Inferior parietal cortex (tissue), 1 donor: ENCODE data around the gene UPK3BL1.
"Not testable (repeated sequence)": the region's sequence is repeated elsewhere in the genome, so short reads cannot be mapped to it uniquely, and the experiment has no call there.

ENCODE experiments used
- DNase-seq: peaks from one replicate; pipeline ENCODE4 v3.0.0-alpha.2; 2016; ENCODE audit errors: extremely low spot score

UPK3BL1 gene, protein sequence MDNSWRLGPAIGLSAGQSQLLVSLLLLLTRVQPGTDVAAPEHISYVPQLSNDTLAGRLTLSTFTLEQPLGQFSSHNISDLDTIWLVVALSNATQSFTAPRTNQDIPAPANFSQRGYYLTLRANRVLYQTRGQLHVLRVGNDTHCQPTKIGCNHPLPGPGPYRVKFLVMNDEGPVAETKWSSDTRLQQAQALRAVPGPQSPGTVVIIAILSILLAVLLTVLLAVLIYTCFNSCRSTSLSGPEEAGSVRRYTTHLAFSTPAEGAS

DNA sequence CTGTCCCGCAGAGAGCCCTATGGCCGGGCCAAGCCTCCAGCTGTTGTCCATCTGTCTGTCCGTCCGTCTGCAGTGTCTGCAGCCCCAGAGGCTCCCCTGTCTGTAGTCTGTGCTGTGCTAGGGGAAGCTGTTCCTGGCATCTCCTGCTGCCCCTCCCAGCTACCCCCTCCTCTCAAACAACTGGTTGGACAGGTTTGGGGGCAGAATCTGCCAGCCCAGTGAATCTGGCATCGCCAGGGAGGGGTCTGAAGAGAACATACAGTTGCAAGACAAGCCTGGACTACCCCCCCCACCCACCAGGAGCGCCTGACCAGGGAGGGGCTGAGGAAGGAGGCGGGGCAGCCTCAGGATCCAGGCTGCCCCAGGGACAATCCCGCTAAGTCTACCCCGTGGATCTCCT lies at the start of gene UPK3BL1:
Gene UPK3BL1, minus strand, starts transcription at position 101 of the 400 bp plus-strand sequence. Its CDS starts 50 bp downstream, at position 51.
- not testable (repeated sequence) for DNase-seq

DNA sequence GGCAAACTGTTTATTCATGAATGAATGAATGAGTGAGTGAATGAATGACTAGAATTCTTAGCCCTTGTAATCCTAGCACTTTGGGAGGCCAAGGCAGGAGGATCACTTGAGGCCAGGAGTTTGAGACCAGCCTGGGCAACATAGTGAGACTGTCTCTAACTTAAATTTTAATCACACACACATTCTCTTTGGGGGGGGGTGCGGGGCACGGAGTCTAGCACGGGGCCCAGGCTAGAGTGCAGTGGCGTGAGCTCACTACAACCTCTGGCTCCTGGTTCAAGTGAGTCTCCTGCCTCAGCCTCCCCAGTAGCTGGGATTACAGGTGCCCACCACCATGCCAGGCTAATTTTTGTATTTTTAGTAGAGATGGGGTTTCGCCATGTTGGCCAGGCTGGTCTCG lies 48.0 kb upstream of the UPK3BL1 start:
- not testable (repeated sequence) for DNase-seq

DNA sequence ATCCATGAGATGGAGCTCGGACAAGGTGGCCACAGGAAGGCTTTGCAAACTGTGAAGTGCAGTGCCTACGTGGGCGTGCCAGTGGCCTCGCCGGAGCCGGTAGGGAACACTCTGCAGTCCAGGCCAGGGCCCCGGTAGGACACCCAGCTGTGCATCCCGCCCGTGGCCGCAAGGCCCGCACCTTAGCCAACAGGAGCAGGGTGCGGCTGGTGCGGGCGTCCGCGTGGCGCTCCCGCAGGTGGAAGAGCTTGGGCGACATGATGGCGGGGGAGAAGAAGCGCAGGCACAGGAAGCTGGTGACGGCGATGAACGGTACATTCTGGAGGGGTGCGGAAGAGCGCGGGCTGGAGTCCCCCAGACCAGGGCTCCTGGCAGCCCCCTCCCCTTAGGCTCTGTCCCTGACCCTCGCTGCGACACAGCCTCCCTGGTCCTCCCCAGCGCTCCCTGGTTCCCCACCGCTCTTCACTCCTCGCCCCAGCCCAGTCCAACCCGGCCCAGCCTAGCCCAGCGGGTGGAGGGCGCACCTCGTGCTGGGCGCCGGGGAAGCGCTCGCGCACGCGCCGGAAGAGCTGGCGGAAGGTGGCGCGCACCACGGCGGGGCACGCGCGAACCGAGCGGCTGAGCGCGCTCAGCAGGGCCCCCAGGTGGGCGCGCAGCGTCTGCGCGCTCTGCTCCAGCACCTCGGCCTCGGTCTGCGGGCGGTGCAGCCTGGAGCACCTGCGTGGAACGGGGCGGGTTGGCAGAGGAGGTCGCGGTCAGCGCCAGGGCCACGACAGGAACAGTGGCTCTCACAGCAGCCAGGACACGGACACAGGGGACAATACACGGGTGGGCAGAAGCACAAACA lies 47.1 kb upstream of the UPK3BL1 start:
- not testable (repeated sequence) for DNase-seq

DNA sequence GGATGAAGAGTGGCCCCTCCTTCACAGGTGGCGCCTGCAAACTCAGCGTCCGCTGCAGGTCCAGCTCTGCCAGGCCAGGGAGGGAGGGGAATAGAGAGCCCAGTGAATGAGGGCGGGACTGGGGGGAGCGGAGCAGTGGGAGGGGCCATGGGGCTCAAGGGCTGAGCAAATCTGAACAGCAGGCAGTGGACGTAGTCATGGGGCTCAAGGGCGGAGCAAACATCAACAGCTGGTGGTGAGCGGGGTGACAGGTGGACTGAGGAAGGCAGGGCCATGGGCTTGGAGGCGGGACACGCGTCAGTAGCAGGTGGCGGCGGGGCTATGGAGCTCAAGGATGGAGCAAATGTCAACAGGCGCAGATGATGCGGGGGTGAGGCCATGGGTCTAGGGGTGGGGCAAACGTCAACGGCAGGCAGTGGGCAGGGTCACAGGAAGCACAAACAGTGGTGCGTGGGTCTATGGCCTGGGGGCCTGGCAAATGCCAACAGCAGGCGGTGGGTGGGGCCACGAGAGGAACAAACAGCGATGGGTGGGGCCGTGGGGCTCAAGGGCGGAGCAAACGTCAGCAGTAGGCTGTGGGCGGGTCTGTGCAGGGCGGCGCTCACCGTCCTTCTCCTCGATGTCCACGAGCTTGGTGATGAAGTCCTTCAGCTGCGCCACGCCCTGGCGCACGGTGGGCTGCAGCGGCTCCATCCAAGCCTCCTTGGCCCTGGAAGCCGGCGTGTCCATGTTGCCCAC lies 45.9 kb upstream of the UPK3BL1 start:
- not testable (repeated sequence) for DNase-seq

DNA sequence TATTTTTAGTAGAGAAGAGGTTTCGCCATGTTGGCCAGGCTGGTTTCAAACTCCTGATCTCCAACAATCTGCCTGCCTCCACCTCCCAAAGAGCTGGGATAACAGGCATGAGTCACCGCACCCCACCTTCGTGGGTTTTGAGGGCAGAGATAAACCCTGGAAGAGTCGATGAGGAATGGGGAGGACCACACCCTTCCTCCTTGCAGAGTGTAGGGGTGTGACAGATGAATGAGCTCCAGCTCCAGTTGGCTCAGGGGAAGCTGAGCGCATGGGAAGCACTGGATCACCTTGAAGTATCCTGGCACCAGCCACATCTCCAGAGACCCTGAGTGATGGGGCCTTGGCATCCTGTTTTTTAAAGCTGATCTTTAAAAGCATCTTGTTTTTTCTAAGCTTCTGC lies 40.0 kb upstream of the UPK3BL1 start:
- not testable (repeated sequence) for DNase-seq

DNA sequence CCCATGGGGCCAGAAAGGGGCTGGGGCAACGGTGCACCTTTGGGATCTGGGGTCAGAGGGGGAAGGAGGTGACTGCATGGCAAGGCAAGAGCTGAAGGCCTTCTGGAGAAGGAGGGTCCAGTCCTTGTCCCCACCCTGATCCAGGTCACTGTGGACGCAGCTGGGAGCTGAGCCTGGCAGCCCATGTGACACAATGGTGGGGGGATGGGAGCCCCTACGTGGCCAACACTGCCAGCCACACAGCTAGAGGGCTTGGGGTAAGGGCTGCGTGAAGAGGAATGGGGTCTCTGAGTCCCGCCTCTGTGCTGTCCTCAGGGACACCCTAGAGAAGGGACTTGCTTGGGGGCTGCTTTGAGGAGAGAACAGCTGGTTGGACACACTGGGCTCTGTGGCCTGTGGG lies 38.2 kb upstream of the UPK3BL1 start:
- DNase-seq: not testable (repeated sequence)

DNA sequence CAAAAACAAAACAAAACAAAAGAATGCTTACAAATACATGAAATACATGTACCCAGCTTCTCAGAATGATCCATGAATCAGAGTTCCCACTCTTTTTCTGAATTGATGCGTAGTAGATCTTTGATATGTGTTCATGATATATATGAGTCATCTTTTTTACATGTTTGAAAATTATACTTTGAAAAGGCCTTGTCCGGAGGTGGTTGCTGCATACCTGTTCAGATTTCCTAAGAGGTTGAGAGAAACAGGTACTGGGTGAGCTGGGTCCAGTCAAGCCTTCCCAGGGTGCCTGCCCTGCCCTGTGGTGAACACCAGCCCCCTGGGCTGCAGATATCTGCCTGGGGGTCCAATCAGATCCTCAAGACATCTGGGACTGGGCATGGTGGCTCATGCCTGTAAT lies 33.0 kb upstream of the UPK3BL1 start:
- not testable (repeated sequence) for DNase-seq

DNA sequence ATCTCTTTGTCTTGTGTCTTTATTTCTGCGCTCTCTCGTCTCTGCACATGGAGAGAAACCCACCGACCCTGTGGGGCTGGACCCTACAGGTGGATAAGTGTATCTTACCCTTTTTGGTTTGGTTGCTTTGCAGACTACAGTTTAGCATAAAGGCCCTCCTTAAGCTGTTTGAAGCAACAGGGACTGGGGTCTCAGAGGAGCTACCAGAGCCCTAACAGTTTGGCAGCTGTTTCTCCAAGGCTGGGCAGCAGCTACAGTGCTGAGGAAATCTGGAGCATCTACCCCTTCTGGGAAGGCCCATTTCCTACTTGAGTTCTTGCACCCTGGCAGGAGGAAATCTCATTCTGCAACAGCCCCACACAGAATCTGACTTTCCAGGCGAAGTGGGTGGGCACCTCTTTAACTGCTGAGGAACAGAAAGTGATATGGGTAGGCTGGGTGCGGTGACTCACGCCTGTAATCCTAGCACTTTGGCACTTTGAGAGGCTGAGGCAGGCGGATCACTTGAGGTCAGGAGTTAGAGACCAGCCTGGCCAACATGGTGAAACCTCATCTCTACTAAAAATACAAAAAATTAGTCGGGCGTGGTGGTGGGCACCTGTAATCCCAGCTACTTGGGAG lies 31.0 kb upstream of the UPK3BL1 start:
- not testable (repeated sequence) for DNase-seq

DNA sequence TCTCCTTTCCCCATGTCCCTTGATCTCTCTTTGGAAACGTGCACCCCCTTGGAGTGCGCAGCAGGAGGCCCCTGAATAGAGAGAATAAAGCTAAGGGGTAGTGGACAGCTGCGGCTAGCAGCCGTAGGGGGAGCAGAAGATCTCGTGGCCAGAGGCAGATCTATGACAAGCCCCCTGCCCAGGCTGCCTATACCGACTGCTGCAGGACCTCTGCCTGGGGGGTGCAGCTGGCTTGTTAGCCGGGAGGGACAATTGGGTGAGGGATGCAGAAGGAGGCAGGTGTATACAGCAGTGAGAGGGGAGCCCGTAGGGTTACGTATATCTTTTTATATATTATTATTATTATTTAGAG lies 29.3 kb upstream of the UPK3BL1 start:
- DNase-seq: not testable (repeated sequence)

DNA sequence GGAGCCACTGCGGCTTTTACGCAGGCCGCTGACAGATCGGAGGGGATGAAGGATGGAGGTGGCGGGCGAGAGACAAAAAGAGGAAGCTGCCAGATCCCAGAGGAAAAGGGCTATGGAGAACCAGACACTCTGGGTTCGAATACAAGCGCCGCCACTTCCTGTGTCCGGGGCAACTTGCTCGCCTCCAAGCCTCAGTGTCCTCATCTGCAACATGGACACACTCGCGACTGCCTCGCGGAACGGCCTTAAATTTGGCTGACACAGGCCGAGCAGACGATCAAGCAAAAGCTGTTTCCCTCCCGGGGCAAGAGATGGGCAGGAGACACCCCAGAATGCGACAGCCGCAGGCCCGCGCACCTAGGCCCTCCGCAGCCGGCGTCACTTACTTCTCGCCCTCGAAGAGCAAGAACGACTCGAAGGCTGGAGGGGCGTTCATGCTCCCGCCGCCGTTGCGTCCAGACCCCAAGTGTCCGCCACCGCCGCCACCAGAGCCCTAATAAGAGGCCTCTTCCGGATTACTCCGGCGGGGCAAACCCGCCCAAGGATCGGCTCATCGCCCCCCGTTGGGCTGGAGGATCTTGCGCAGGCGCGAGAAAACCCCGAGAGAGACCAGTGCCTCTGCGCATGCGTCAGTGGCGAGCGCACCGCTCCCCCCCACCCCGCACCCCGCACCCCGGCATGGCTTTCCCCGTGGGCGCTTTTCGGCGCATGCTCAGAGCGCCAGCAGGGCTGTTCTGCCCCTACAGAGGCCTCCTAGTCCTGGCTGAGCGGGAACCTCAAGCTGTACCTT lies 28.8 kb upstream of the UPK3BL1 start, which contains the start of gene POLR2J2:
Gene POLR2J2, minus strand, starts transcription at position 498 of the 790 bp plus-strand sequence. Its CDS starts 62 bp downstream, at position 436.
- not testable (repeated sequence) for DNase-seq

DNA sequence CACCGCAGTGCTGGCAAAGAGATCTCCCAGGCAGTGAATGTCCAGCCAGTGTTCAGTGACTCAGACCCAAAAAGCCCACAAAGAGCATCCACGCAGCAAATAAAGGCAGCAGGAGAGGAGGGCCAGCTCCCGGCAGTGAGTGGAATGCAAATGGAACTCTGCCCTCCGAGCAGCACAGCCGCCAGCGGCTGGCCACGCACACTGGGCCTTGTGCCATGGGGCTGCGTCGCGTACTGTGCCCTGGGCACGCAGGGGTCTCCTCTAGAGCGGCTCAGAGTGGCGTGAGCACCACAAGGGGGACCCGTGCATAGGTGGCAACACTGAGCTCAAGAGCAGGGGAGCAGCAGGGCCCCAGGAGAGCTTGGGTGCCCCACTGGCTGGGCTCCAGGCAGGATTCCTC lies 24.9 kb upstream of the UPK3BL1 start:
- DNase-seq: not testable (repeated sequence)

DNA sequence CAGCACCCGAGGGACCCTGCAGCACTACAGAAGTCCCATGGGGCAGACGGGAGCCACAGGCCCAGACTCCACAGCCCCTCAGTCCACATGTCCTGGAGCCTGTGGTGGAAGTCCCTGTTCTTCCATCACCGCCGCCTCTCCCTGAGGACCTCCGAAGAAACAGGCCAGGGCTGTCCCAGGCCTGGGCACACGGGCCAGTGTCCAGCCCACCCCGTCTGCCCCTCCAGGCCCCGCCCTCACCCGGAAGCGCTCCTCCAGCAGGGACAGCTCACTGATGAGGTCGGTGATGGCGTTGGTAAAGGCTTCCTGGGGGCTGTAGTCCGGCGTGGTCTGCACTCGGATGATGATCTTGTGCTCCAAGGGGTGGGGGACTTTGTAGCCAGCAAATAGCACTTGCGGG lies 24.3 kb upstream of the UPK3BL1 start:
- DNase-seq: not testable (repeated sequence)

DNA sequence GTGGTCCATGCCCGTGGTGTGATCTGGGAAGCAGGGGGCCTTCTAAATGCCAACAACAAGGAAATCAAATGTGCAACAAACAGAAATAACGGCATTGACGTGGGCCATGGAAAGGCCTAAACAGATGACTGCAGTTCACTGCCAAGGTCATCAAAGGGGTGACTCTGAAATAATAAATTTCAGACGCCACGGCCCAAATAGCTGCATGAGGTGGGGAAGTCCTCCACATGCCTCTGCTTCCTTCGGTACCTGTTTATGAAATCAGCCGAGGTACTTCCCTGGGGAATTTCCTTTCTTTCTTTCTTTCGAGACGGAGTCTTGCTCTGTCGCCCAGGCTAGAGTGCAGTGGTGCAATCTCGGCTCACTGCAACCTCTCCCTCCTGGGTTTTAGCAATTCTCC lies 22.2 kb upstream of the UPK3BL1 start:
- DNase-seq: not testable (repeated sequence)

DNA sequence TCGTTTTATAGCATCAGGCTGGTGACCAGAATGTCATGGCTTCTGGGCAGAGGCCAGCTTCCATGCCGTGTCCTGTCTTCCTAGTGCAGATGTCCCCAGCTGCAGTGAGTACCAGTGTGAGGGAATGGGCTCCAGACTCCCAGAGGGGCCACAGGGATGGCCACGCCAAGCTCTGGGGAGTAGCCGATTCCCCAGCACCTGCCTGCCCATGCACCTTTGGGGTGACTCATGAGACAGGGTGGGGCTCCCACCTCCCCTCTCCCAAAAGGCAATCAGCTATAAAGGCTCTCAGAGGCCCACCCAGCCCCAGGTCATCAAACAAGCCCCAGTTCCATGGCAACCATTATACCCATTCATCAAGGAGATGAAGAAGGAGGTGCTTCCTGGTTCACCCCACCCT lies 7.3 kb upstream of the UPK3BL1 start, which contains the start of gene SPDYE2B:
Gene SPDYE2B, plus strand, starts transcription at position 396 of the 400 bp plus-strand sequence. CDS start 2,030 bp downstream, outside the sequence.
- DNase-seq: not testable (repeated sequence)

DNA sequence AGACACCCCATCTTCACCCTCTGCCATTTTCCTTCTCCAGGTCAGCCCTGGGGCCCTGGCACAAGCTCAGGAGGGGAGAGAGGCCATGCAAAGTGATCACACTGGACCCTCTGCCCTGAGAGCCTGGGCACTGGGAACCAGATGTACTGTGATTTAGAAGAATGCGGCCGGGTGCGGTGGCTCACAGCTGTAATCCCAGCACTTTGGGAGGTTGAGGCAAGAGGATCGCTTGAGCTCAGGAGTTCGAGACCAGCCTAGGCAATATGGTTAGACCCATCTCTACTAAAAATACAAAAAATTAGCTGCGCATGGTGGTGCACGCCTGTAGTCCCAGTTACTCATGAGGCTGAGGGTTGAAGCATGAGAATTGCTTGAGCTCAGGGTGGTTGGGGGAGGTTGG lies 5.2 kb upstream of the UPK3BL1 start:
- DNase-seq: not testable (repeated sequence)

DNA sequence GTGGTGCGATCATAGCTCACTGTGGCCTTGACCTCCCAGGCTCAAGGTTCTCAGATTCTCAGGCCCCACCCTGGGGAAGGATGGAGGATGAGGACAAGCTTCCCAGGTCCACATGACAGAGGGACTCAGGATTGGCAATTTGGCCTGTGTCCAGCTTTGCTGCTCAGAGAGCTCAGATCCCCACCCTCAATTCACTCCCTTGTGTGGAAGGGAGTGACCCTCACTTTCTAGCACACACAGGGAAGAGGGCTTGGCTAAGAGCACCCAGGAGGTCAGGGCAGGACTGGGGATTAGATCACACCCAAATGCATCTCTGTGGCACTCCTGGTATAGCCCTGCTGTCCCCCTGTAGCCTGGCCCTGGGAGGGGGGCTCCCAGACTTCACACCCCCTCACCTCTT lies 813 bp upstream of the UPK3BL1 start:
- DNase-seq: not testable (repeated sequence)

DNA sequence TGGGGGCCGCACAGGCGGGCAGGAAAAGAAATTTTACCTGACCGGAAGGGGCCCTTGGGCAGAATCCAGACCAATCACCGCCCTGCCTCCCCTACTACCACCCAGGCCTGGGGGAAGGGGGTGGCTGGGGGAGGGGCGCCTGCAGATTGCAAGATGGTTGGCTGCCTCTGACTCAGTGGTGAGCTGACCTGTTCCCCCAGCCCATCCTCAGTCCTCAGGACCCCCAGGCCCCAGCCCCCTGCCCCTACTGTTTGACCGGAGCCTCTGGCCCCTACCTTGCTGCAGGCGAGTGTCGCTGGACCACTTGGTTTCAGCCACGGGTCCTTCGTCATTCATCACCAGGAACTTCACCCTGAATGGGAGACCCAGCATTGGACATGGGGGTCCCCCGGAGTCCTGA lies 3.7 kb downstream of the UPK3BL1 start:
- not testable (repeated sequence) for DNase-seq

DNA sequence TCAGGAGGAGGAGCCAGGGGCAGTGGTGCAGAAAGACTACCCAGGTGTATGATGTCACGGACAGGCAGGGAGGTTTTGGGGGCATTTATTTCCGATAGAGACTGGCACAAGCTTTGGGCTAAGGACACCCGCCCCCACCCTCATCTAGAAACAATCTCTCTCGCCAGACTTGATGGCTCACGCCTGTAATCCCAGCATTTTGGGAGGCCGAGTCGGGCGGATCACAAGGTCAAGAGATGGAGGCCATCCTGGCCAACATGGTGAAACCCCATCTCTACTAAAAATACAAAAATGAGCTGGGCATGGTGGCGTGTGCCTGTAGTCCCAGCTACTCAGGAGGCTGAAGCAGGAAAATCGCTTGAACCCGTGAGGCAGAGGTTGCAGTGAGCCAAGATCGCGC lies 5.6 kb downstream of the UPK3BL1 start:
- DNase-seq: not testable (repeated sequence)

DNA sequence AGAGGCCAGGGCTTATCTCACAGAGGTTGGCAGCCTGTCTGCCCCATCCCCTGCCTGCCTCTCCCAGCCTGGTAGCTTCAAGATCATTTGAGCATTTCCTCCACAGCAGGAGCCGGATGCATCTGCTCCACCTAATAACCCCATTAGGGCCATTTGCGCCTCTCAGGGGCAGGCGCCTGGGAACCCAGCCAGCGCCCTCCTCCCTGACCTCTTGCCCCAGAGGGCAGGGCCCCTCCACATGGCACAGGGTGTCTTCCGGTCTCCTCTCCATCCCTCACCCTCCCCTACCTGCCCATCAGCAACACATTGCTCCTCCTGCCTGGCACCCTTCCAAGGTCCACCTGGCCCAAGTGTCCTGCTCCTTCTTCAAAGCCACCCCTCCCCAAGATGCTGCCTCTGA lies 7.2 kb downstream of the UPK3BL1 start:
- DNase-seq: not testable (repeated sequence)

DNA sequence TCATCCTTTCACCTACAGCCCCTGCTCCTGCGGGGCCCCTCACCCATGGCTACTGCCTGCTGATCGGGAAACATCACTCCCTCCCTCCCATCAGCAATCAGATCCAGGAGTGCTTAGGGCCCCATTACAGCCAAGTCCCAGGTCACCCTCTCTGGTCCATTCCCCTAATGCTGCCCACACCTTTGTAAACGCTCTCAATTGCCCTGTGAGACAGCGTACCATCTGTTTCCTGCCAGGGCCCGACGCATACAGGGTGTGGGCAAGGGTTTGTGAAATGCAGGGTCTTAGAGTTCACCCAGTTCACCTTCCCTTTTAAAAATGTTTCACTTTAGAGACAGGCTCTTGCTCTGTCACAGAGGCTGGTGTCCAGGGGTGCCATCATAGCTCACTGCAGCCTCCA lies 8.3 kb downstream of the UPK3BL1 start:
- DNase-seq: not testable (repeated sequence)

DNA sequence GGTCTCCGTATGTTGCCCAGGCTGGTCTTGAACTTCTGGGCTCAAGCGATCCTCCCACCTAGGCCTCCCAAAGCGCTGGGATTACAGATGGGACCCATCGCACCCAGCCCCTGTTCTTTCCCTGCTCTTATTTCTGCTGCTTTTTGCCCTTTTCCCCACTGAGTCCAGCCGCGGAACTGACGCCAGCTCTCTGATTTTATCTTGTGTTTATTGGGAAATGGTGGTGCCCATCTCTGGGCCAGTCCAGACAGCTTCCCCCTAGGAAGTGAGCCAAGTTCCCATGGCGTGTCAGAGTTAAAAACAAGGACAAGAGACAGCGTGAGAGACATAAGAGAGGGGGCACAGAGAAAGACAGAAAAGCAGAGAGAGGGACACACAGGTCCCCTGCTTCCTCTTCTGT lies 12.0 kb downstream of the UPK3BL1 start:
- not testable (repeated sequence) for DNase-seq
